Activated CD8-positive, alpha-beta memory T cell treated with anti-CD3 and anti-CD28 coated beads for 36 hours (primary cell): Measurements from ENCODE around the gene JARID2. TPM values are rescaled to one million over a fixed set of nuclear protein-coding genes. Genes with fewer than 3 reads are reported as not detected.

Experiments
- CTCF ChIA-PET: fragments of 350-600 bp; sonication (Branson Sonifier 250); formaldehyde crosslinking; loops from one replicate; lab custom pipeline; 2021; ENCODE audit warnings: antibody characterized with exemption; lab: Charles Lee
- POLR2A ChIA-PET: fragments of 350-600 bp; sonication (Branson Sonifier 250); formaldehyde crosslinking; loops from one replicate; lab custom pipeline; 2021; ENCODE audit warnings: antibody characterized with exemption; lab: Charles Lee
- total RNA-seq, 2 experiments: library from RNA; stranded (reverse); gene quantifications; one replicate each; pipeline ENCODE4 v1.2.3, GENCODE V29; 2021

The JARID2 gene
- total RNA-seq, 2 experiments from 2014 or later, result 25.9 to 26.6 TPM

- CTCF ChIA-PET, result no interaction called here
- POLR2A ChIA-PET, result no interaction called here
Observed at GRCh38 chr6:15427331-15428070, 181.6 kb downstream of the JARID2 start.

DNA sequence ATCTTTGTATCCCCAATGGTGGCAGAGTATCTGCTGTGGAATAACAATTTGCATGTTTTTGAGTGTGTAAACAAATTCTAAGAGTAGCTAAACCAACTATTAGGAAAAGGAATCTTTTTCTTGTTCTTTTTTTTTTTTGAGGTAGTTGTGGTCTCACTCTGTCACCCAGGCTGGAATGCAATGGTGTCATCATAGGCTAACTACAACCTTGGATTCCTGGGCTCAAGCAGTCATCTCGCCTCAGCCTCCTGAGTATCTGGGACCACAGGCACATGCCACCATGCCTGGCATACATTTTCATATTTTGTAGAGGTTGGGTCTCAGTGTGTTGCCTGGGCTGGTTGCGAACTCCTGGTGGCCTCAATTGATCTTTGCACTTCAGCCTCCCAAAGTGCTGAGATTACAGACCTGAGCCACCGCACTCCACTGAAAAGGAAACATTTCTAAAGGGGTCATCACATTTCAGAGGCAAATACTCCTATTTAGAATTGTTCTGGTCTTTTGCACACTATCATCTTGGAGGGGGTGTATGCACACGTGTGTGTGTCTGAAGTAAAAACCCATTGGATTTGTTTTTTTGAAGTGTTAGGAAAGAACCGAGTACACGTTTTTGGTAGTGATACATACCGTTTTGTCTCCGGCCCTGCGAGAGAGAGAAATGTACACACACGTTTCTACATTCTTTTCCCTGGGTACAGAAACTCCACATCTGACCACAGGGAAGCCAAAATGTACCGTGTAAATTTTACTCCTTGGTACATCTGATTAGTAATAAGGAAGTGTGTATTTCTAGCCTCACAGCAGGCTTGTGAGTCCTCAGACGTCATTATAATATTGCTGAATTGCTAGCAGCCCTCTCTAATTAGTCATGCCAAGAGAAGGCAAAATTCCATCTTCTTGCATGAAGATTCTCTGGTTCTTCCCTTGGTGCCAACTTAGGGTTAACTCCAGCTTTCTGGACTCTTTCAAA lies 183.6 kb downstream of the JARID2 start:
- ChIA-PET POLR2A (no interaction called here), CTCF (interaction anchor here (0.6 kb wide), 1 partner anchor 12 kb away, joined by 4 read pairs; no protein-coding TSS in a partner anchor)

DNA sequence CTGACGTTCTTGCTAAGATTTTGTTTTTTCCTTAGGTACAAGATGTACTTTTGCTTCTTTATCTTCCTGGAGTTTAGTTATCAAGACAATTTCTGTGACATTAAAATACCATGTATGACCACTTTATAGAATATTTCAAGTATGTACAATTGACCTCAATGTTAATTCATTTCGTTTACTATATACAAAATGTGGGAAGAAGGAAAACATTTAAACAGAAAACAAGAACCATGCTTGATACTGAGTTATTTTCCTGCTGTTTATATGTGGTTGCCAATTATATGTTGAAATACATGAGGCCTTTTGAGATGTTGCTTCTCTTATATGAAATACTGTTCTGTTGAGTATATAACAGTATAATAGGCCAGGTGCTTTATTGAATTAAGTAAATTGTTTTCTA lies 184.3 kb downstream of the JARID2 start:
- POLR2A ChIA-PET, result no interaction called here
- CTCF ChIA-PET, result no interaction called here

GRCh38 chr6:15430931-15431405 lies 185.1 kb downstream of the JARID2 start:
- POLR2A ChIA-PET, result no interaction called here
- CTCF ChIA-PET, result no interaction called here

- POLR2A ChIA-PET, result interaction anchor here (0.5 kb wide), 1 partner anchor 179 kb away, joined by 3 read pairs; no protein-coding TSS in a partner anchor
Observed at GRCh38 chr6:15431762-15432483, 186.1 kb downstream of the JARID2 start.

DNA sequence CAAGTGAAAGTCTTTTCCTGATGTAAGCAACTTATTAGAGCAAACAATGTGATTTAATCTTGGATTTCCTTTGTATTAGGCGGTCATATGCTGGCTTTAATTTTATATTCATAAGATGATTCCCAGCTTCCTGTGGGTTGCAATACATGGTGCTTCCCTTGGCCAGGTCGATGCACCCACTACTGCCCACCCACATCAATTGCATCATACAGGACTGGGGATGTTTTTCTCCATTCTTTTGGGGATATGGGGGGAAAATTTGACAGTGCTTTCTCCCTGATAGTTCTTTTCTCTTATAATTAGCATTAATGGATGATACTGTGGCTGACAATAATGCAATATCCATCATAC lies 187.6 kb downstream of the JARID2 start:
- POLR2A ChIA-PET, result no interaction called here
- CTCF ChIA-PET, result no interaction called here

More at GRCh38 chr6:15431762-15432483, 186.1 kb downstream of the JARID2 start:
- CTCF ChIA-PET, result interaction anchor here (1.0 to 1.1 kb wide), 2 partner anchors 9 to 39 kb away, joined by 3 to 4 read pairs; no protein-coding TSS in a partner anchor

DNA sequence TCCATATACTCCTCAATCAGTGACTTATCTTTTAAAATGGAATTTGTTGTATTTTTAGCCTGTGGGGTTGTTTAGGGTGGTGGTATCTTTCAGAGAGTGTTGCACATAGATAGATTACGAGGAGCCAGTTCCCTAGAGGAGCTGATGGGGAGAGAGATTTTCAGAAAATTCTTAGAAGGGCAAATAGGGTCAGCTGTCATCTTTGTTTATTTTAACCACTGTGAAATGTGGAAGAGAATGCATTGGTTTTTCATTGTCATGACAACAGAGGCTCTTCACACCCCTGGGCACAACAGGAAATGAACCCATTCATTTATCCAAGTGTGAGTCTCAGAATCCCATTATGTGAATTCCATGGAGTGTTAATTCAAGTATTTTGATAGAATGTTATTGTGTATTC lies 188.4 kb downstream of the JARID2 start:
- ChIA-PET CTCF (no interaction called here), POLR2A (interaction anchor here (0.6 kb wide), 1 partner anchor 219 kb away, joined by 5 read pairs; no protein-coding TSS in a partner anchor)

DNA sequence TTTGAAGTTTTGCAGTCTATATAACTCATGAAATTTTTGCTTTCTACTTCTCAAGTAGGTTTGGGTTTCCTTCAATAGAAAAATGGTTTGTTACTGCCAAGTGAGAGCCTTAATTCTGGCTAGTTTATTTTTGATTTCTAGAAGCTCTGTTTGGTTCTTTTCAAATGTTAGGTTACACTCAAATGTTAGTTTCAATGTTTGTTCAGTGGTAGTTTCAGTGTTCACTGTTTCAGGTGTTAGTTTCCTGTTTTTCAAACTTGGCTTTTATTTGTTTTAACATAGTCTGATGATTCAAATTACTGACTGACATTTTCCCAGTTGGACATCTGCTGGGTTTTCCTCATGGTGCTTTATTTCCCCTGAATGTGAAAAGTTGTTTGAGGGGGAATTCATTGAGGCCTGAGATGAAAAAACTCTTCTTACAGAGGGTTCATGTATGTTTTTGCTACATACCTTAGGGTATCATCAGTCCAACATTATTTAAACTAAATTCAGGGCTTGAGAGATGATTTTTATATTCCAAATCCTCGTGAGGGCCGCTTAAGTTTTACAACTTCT lies 189.0 kb downstream of the JARID2 start:
- ChIA-PET POLR2A (no interaction called here), CTCF (no interaction called here)

DNA sequence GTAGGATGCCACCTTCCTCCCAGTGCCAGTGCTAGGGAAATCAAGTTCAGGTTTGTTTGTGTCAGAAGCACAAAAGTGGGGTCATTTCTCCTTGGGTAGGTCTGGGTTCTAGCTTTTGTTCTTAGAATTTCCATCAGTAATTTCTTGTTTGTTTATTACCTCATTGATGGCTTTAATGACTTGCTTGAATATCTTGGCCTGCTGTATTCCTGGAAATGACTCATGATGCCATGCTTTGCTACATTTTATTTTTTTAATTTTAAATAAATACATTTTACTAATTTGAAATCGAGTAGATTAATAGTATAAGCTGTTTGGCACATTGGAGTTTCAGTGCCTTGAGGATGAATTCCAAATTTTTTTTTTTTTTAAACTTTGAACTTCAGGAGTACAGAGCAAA lies 189.6 kb downstream of the JARID2 start:
- CTCF ChIA-PET, result interaction anchor here (1.1 kb wide), 1 partner anchor 147 kb away, joined by 3 read pairs; no protein-coding TSS in a partner anchor
- POLR2A ChIA-PET, result no interaction called here

DNA sequence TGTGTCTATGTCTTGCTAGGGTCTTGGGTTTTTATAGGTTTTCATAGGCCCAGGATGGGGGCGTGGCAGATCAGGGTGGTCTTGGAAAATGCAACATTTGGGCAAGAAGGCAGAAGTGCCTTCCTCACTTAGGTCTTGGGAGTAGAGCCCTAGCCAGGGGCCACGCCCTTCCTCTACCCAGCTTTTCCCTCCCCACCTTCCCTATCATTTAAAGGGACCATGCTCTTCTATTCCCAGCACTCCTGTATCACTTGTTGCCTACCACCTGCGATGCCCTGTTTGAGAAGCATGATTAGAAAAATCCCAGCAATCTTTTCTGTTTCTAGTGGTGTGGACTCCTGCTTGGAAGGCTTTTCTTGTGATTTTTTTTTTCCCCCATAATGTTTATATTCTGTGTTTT lies 190.6 kb downstream of the JARID2 start:
- ChIA-PET POLR2A (no interaction called here), CTCF (interaction anchor here (1.1 kb wide), 1 partner anchor 148 kb away, joined by 3 read pairs; no protein-coding TSS in a partner anchor)

- ChIA-PET POLR2A (no interaction called here), CTCF (interaction anchor here (0.7 to 1.6 kb wide), 2 partner anchors 11 to 37 kb away, joined by 3 to 4 read pairs; no protein-coding TSS in a partner anchor)
Observed at GRCh38 chr6:15437090-15437635, 191.3 kb downstream of the JARID2 start.

DNA sequence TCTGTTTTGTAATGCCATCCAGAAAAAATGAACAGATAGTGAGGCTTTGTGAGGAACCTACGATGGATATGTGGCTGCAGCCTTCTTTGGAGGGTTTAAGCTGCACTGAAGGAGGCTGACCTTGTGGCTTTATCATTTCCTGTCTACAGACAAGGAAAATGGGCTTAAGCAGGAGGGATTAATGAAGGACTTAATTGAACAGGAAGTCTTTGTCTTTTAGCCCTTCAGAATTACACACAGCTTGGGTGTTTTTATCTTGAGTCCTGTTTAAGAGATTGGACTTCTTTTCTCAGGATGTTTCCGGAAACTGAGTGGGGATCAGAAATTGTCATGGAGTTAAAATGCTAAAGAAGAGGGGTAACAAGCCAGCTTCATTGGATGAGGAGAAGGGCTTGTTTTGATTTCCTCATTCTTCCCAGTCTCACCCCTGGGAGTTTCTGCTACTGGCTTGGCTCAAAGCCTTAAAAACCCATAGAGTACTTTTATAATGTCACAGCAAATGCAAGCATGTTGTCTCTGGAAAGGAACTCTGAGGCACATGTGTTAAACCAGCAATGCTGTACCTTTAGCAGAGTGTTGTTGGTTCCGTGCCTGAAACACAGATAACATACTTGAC lies 193.6 kb downstream of the JARID2 start:
- POLR2A ChIA-PET, result no interaction called here
- CTCF ChIA-PET, result interaction anchor here (0.7 to 1.1 kb wide), 3 partner anchors 24 to 290 kb away, joined by 3 read pairs; no protein-coding TSS in a partner anchor

- CTCF ChIA-PET, result interaction anchor here (1.1 to 1.6 kb wide), 2 partner anchors 23 to 191 kb away, joined by 3 read pairs; no protein-coding TSS in a partner anchor
- POLR2A ChIA-PET, result interaction anchor here (1.2 kb wide), 1 partner anchor 195 kb away, joined by 3 read pairs; the partner anchor contains the start of gene JARID2
Observed at GRCh38 chr6:15440040-15440439, 194.2 kb downstream of the JARID2 start.

DNA sequence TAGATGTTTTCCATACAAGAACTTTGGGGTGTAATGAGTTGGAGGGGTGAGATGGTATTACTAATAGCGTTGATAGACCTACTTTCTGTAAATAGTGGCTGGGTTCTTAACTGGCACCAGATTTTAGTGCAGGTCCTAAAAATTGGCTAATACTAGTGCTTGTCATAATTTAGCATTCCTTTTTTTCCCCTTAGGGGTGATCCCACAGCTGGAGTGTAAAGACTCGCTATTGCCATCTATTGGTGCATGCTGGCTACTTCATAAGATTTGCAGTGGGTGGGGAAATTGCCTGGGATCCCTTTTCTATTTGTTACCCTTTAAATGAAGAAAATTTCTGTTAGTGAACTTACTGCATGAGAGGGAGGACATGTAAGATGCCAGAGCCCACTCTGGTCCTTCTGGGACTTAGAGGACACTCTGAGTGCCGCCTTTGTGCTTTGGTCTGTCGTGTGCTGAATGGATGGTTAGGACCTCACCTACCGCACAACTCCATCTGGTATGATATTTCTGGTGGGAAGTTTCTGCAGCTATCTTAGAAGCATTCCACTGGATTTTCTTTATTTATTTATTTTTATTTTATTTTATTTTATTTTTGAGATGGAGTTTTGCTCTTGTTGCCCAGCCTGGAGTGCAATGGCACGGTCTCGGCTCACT lies 195.5 kb downstream of the JARID2 start:
- CTCF ChIA-PET, result interaction anchor here (0.5 to 1.6 kb wide), 9 partner anchors 9 to 190 kb away, joined by 3 to 5 read pairs (median 4); no protein-coding TSS in a partner anchor
- POLR2A ChIA-PET, result interaction anchor here (1.2 kb wide), 1 partner anchor 196 kb away, joined by 3 read pairs; the partner anchor contains the start of gene JARID2

DNA sequence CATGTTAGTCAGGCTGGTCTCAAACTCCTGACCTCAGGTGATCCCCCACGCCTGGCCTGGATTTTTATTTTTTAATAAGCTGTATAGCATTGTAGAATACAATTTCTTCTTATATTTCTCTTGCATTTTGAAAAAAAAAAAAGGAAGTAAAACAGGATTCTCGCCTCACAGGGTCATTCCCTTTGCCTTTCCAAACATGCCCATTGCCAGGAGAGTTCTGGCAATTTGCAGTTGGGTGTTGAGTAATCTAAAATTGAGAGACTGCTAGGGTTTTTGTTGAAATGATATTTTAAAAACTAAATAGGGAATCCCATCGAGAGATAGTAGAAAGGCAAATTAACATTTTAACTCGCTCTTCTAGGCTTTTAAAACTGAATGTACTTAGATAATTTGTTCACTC lies 196.1 kb downstream of the JARID2 start:
- ChIA-PET POLR2A (no interaction called here), CTCF (interaction anchor here (0.9 to 1.5 kb wide), 3 partner anchors 29 to 110 kb away, joined by 3 to 5 read pairs (median 4); no protein-coding TSS in a partner anchor)

DNA sequence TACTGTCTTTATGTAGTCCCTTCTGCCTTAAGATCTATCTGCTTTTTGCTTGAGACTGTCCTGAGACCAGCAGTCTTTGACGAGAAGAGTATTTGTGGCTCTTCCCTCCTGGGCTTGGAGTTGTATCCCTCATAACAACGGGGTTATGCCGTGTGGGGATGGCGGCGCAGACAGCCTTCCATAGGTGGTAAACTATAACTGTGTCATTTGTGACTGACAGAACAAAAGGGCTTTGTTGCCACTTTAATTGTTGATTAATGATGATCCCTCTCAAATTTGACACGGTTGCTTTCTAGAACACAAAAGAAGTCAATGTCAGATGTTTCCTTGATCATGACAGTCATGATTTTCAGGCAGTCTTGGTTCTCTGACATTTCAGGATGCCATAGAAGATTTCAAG lies 196.6 kb downstream of the JARID2 start:
- CTCF ChIA-PET, result interaction anchor here (1.2 kb wide), 1 partner anchor 29 kb away, joined by 4 read pairs; no protein-coding TSS in a partner anchor
- POLR2A ChIA-PET, result no interaction called here
